ENCODE data around the gene NLRP10. TPM values are rescaled to one million over a fixed set of nuclear protein-coding genes. Genes with fewer than 3 reads are reported as not detected.

The NLRP10 gene
- total RNA-seq (2021) (0.16 to 0.77 TPM (median 0.44 TPM) in 3 replicates), Bru-seq, nascent RNA (percentile 42 among the genes with signal in this experiment)
- long read RNA-seq, experiment 1, partial matches to known transcripts = 0 of 4 reads
- long read RNA-seq, experiment 1, other reads (novel, unspliced or antisense) = 4 of 4 reads
- long read RNA-seq, experiment 2 = 0 reads
- long read RNA-seq, experiment 3 = 0 reads

- Mint-ChIP-seq H3K27ac (no peak within 1 kb of the TSS), H3K36me3 (peaks cover 5% of the 10 kb centered on the region), H3K9me3 (peaks cover 8% of the 10 kb centered on the region), H3K4me3 (no peak within 1 kb of the TSS), H3K27me3 (ENCODE audit: low read depth) (no peaks in the 10 kb centered on the region; the same call in 1 of the 2 replicates), H3K4me1 (peaks cover 42% of the 10 kb centered on the region)
- DNase-seq (ENCODE audit: low spot score) = no peak
- ChIA-PET CTCF (interaction anchor here (0.8 to 3.5 kb wide), 2 partner anchors 22 to 134 kb away, joined by 4 to 9 read pairs; partner anchors contain the start of gene EIF3F), POLR2A (interaction anchor here (1.1 kb wide), 2 partner anchors 10 to 22 kb away, joined by 3 to 4 read pairs; partner anchors contain the start of gene EIF3F)
- no peak for ATAC-seq
- no peak for TF ChIP-seq MYBL2 (CRISPR knock-in tag; IDR thresholded peaks at IDR 0.05)
- no peak for TF ChIP-seq SOX15 (CRISPR knock-in tag; IDR thresholded peaks at IDR 0.05)
- TF ChIP-seq ZNF138 (CRISPR knock-in tag; conservative IDR thresholded peaks at IDR 0.05) = no peak
- TF ChIP-seq IRF2 (CRISPR knock-in tag; IDR thresholded peaks at IDR 0.05; ENCODE audit: borderline replicate concordance, low read depth) = no peak
- TF ChIP-seq NR2C2 (CRISPR knock-in tag; IDR thresholded peaks at IDR 0.05) = no peak
Measured at GRCh38 chr11:7965386-7965785, at the start of gene NLRP10. Gene NLRP10 (minus strand): TSS chr11:7965447. CDS start chr11:7963495, 1,952 bp downstream.

DNA sequence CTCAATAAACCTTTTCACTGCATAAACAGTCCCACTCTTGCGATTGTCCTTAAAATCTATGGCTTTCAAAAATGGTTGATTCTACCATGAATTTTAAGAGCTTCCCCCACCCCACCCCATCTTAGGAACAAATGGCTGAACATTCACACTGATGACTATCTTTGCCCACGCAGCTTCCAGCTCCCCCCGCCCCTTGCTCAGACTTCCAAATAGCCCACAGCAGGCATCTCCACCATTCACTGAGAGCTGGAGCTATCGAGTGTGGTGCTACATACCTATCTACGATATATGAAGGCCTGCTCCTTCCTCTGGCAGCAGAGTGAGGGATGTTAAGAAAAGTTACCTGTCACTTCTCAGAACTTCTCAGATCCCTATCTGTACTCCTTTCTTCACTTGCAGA, 48.6 kb upstream of the NLRP10 start:
- CTCF ChIA-PET = interaction anchor here (1.8 to 7.9 kb wide), 3 partner anchors 41 to 85 kb away, joined by 5 to 58 read pairs (median 54); no protein-coding TSS in a partner anchor
- POLR2A ChIA-PET = no interaction called here
- H3K27ac Mint-ChIP-seq = no peak overlapping the region
- H3K9me3 Mint-ChIP-seq = no peaks in the 10 kb centered on the region
- H3K36me3 Mint-ChIP-seq = no peaks in the 10 kb centered on the region
- no peak overlapping the region for H3K4me3 Mint-ChIP-seq
- ATAC-seq (no peak), DNase-seq (ENCODE audit: low spot score) (no peak)
- H3K27me3 Mint-ChIP-seq (ENCODE audit: low read depth) = peaks cover 51% of the 10 kb centered on the region
- H3K4me1 Mint-ChIP-seq = peaks cover 25% of the 10 kb centered on the region
- TF ChIP-seq GTF2I (CRISPR knock-in tag; conservative IDR thresholded peaks at IDR 0.05) = no peak
- TF ChIP-seq ATF3 (CRISPR knock-in tag; conservative IDR thresholded peaks at IDR 0.05) = no peak
- TF ChIP-seq OVOL2 (CRISPR knock-in tag; IDR thresholded peaks at IDR 0.05; ENCODE audit: borderline replicate concordance) = no peak
- no peak for TF ChIP-seq JAZF1 (CRISPR knock-in tag; IDR thresholded peaks at IDR 0.05)
- TF ChIP-seq NFYB (CRISPR knock-in tag; conservative IDR thresholded peaks at IDR 0.05; ENCODE audit: low read depth) = no peak
- no peak for TF ChIP-seq ZNF121 (CRISPR knock-in tag; IDR thresholded peaks at IDR 0.05)
- TF ChIP-seq JUN (CRISPR knock-in tag; IDR thresholded peaks at IDR 0.05) = no peak

DNA sequence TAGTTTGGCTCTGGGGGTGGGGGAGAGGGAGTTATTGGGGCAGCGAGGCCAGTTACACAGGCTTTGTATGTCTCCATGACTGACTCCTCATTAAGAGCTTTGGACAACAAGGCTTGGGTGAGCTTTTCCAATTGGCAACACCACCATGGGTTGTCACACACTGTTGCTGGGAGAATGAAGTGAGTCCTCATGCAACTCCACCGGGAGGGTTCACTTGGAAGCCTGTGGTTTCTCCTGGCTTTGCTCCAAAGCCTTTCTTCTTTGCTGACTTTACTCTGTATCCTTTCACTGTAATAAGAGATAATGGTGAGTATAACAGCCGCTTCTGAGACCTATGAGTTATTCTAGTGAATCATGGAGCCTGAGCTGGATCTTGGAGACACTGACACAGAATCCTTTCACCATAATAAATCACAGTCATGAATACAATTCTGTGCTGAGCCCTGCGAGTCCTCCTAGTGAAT, 46.8 kb upstream of the NLRP10 start:
- POLR2A ChIA-PET = no interaction called here
- H3K27ac Mint-ChIP-seq = no peak overlapping the region
- no peak overlapping the region for H3K4me3 Mint-ChIP-seq
- CTCF ChIA-PET = interaction anchor here (1.2 to 6.8 kb wide), 6 partner anchors 21 to 90 kb away, joined by 3 to 133 read pairs (median 5); partner anchors contain the start of gene EIF3F
- H3K27me3 Mint-ChIP-seq (ENCODE audit: low read depth) = peaks cover 34% of the 10 kb centered on the region
- no peaks in the 10 kb centered on the region for H3K36me3 Mint-ChIP-seq
- ATAC-seq (no peak), DNase-seq (ENCODE audit: low spot score) (no peak)
- peaks cover 16% of the 10 kb centered on the region for H3K4me1 Mint-ChIP-seq
- H3K9me3 Mint-ChIP-seq = no peaks in the 10 kb centered on the region
- TF ChIP-seq CBFB (CRISPR knock-in tag; IDR thresholded peaks at IDR 0.05; ENCODE audit: low read depth) = no peak
- TF ChIP-seq RELA (CRISPR knock-in tag; IDR thresholded peaks at IDR 0.05; ENCODE audit: borderline replicate concordance) = no peak
- no peak for TF ChIP-seq FOXP1 (CRISPR knock-in tag; IDR thresholded peaks at IDR 0.05; ENCODE audit: borderline replicate concordance)
- no peak for TF ChIP-seq NR3C1 (CRISPR knock-in tag; conservative IDR thresholded peaks at IDR 0.05; ENCODE audit: low read depth)
- TF ChIP-seq SMAD4 (CRISPR knock-in tag; IDR thresholded peaks at IDR 0.05) = no peak
- no peak for TF ChIP-seq ZNF219 (CRISPR knock-in tag; IDR thresholded peaks at IDR 0.05; ENCODE audit: borderline replicate concordance)
- no peak for TF ChIP-seq ZNF423 (CRISPR knock-in tag; IDR thresholded peaks at IDR 0.05)
- TF ChIP-seq ESRRA (CRISPR knock-in tag; IDR thresholded peaks at IDR 0.05; ENCODE audit: borderline replicate concordance) = no peak
- no peak for TF ChIP-seq NFATC4 (CRISPR knock-in tag; IDR thresholded peaks at IDR 0.05)
- TF ChIP-seq, protein P1, sequence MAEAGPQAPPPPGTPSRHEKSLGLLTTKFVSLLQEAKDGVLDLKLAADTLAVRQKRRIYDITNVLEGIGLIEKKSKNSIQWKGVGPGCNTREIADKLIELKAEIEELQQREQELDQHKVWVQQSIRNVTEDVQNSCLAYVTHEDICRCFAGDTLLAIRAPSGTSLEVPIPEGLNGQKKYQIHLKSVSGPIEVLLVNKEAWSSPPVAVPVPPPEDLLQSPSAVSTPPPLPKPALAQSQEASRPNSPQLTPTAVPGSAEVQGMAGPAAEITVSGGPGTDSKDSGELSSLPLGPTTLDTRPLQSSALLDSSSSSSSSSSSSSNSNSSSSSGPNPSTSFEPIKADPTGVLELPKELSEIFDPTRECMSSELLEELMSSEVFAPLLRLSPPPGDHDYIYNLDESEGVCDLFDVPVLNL (CRISPR knock-in tag; IDR thresholded peaks at IDR 0.05; ENCODE audit: borderline replicate concordance, low read depth) = no peak
- no peak for TF ChIP-seq ERG (CRISPR knock-in tag; IDR thresholded peaks at IDR 0.05)
- TF ChIP-seq NFYB (CRISPR knock-in tag; conservative IDR thresholded peaks at IDR 0.05; ENCODE audit: low read depth) = no peak
- TF ChIP-seq USF2 (CRISPR knock-in tag; IDR thresholded peaks at IDR 0.05) = no peak
- TF ChIP-seq ZBTB21 (CRISPR knock-in tag; IDR thresholded peaks at IDR 0.05; ENCODE audit: borderline replicate concordance) = no peak
- no peak for TF ChIP-seq PRDM15 (CRISPR knock-in tag; IDR thresholded peaks at IDR 0.05)

All from WTC11 (cell line).